GM12891 (cell line): ENCODE data around the gene CNOT2.

ENCODE experiments used
- POLR2A ChIP-seq: IDR thresholded peaks from 2 replicates; pipeline ENCODE4 v1.6.1; 2011; ENCODE audit warnings: low read depth, low read length, control low read depth
- TAF1 ChIP-seq: IDR thresholded peaks from 2 replicates; pipeline ENCODE4 v1.6.1; 2011; ENCODE audit warnings: low read depth, low read length, control low read depth

- no peak for TF ChIP-seq TAF1
- TF ChIP-seq POLR2A: no peak
Measured at GRCh38 chr12:70268972-70269371, 25.7 kb downstream of the CNOT2 start.
